Measurements from ENCODE around the gene ZNF653. TPM values are rescaled to one million over a fixed set of nuclear protein-coding genes. Genes with fewer than 3 reads are reported as not detected.

ZNF653 gene
- total RNA-seq, 5 donors from 2014 or later (not counting 1 experiment from before 2014, with no cell fraction given) = 12.7 to 24.8 (median 22.2) TPM

GRCh38 chr19:11550265-11550664 is 44.6 kb upstream of the ZNF653 start:
- peaks cover 9 to 35% of the 10 kb centered on the region in 2 donors for H3K36me3 ChIP-seq (ENCODE audit: control insufficient read depth in 2 of 2, extremely low read depth in 1 of 2, insufficient read depth in 1 of 2, low read length in 1 of 2)
- H3K4me3 Mint-ChIP-seq = no peak overlapping the region
- no peaks in the 10 kb centered on the region for H3K9me3 Mint-ChIP-seq
- peaks cover 0 to 14% of the 10 kb centered on the region in 2 experiments for H3K4me1 ChIP-seq (ENCODE audit: control insufficient read depth in 1 of 2, extremely low read depth in 1 of 2, insufficient read depth in 2 of 2, low read length in 2 of 2)
- DNase-seq = no peak
- POLR2A ChIA-PET = no interaction called here
- no peaks in the 10 kb centered on the region for H3K9me3 ChIP-seq
- no peak overlapping the region for H3K27ac Mint-ChIP-seq
- H3K27me3 Mint-ChIP-seq = no peaks in the 10 kb centered on the region
- peaks cover 2 to 7% (median 3%) of the 10 kb centered on the region in 3 donors for H3K4me1 Mint-ChIP-seq
- CTCF ChIA-PET = interaction anchor here in 1 of 2 donors (0.6 kb wide), 1 partner anchor 47 kb away, joined by 3 read pairs; no protein-coding TSS in a partner anchor
- peaks cover 12% of the 10 kb centered on the region for H3K36me3 Mint-ChIP-seq
- peaks cover 0 to under 1% of the 10 kb centered on the region in 2 experiments for H3K27me3 ChIP-seq (replicated peaks in 1 of 2; ENCODE audit: control insufficient read depth in 2 of 2, extremely low read depth in 1 of 2, insufficient read depth in 2 of 2, low read length in 1 of 2)
- 98% methylated on average over 5 of the region's 8 CpGs for WGBS (ENCODE audit: insufficient coverage)
- ATAC-seq (replicated peaks in 1 of 4) = no peak
- no peak overlapping the region for H3K27ac ChIP-seq (ENCODE audit: low read length)
- no peak overlapping the region for H3K4me3 ChIP-seq (ENCODE audit: control insufficient read depth in 1 of 2, extremely low read depth in 1 of 2, low read length in 1 of 2)

- no peak for ATAC-seq (replicated peaks in 1 of 4)
- Mint-ChIP-seq H3K4me1 (peaks cover 0 to 6% (median 2%) of the 10 kb centered on the region in 3 donors), H3K9me3 (no peaks in the 10 kb centered on the region), H3K4me3 (no peak overlapping the region), H3K27me3 (peaks cover 0 to 1% of the 10 kb centered on the region in 2 donors), H3K27ac (no peak overlapping the region), H3K36me3 (peaks cover 11% of the 10 kb centered on the region)
- Histone ChIP-seq H3K9me3 (no peaks in the 10 kb centered on the region), H3K27ac (ENCODE audit: low read length) (no peak overlapping the region), H3K4me3 (ENCODE audit: control insufficient read depth in 1 of 2, extremely low read depth in 1 of 2, low read length in 1 of 2) (no peak overlapping the region), H3K4me1 (ENCODE audit: control insufficient read depth in 1 of 2, extremely low read depth in 1 of 2, insufficient read depth in 2 of 2, low read length in 2 of 2) (peaks cover 0 to 12% of the 10 kb centered on the region in 2 experiments), H3K36me3 (ENCODE audit: control insufficient read depth in 2 of 2, extremely low read depth in 1 of 2, insufficient read depth in 1 of 2, low read length in 1 of 2) (peaks cover 9 to 30% of the 10 kb centered on the region in 2 donors), H3K27me3 (replicated peaks in 1 of 2; ENCODE audit: control insufficient read depth in 2 of 2, extremely low read depth in 1 of 2, insufficient read depth in 2 of 2, low read length in 1 of 2) (peaks cover 0 to 4% of the 10 kb centered on the region in 2 experiments)
- POLR2A ChIA-PET = no interaction called here
- DNase-seq = no peak
- CTCF ChIA-PET = no interaction called here
- 89% methylated on average over 23 of the region's 24 CpGs for WGBS (ENCODE audit: insufficient coverage)
Measured at GRCh38 chr19:11549386-11549953, 43.8 kb upstream of the ZNF653 start.

GRCh38 chr19:11547929-11548700 is 42.5 kb upstream of the ZNF653 start:
- Histone ChIP-seq H3K27me3 (replicated peaks in 1 of 2; ENCODE audit: control insufficient read depth in 2 of 2, extremely low read depth in 1 of 2, insufficient read depth in 2 of 2, low read length in 1 of 2) (peaks cover 0 to 4% of the 10 kb centered on the region in 2 experiments), H3K27ac (ENCODE audit: low read length) (no peak overlapping the region), H3K36me3 (ENCODE audit: control insufficient read depth in 2 of 2, extremely low read depth in 1 of 2, insufficient read depth in 1 of 2, low read length in 1 of 2) (peaks cover 0 to 16% of the 10 kb centered on the region in 2 donors), H3K4me1 (ENCODE audit: control insufficient read depth in 1 of 2, extremely low read depth in 1 of 2, insufficient read depth in 2 of 2, low read length in 2 of 2) (peaks cover 0 to 1% of the 10 kb centered on the region in 2 experiments), H3K9me3 (no peaks in the 10 kb centered on the region), H3K4me3 (ENCODE audit: control insufficient read depth in 1 of 2, extremely low read depth in 1 of 2, low read length in 1 of 2) (no peak overlapping the region)
- H3K9me3 Mint-ChIP-seq = no peaks in the 10 kb centered on the region
- no peaks in the 10 kb centered on the region for H3K4me1 Mint-ChIP-seq
- peaks cover 6% of the 10 kb centered on the region for H3K36me3 Mint-ChIP-seq
- 95% methylated on average over 6 of the region's 14 CpGs for WGBS (ENCODE audit: insufficient coverage)
- peaks cover 5 to 6% of the 10 kb centered on the region in 2 donors for H3K27me3 Mint-ChIP-seq
- no peak for ATAC-seq (replicated peaks in 1 of 4)
- POLR2A ChIA-PET = interaction anchor here in 1 of 2 donors (0.6 kb wide), 1 partner anchor 63 kb away, joined by 3 read pairs; no protein-coding TSS in a partner anchor
- DNase-seq = no peak
- CTCF ChIA-PET = interaction anchor here in 1 of 2 donors (0.7 kb wide), 1 partner anchor 664 kb away, joined by 3 read pairs; no protein-coding TSS in a partner anchor
- no peak overlapping the region for H3K4me3 Mint-ChIP-seq
- no peak overlapping the region for H3K27ac Mint-ChIP-seq

GRCh38 chr19:11541238-11541637 is 35.6 kb upstream of the ZNF653 start:
- H3K27ac Mint-ChIP-seq = no peak overlapping the region
- H3K27me3 ChIP-seq (replicated peaks in 1 of 2; ENCODE audit: control insufficient read depth in 2 of 2, extremely low read depth in 1 of 2, insufficient read depth in 2 of 2, low read length in 1 of 2) = peaks cover 0 to 43% of the 10 kb centered on the region in 2 experiments
- H3K4me3 Mint-ChIP-seq = no peak overlapping the region
- no peaks in the 10 kb centered on the region for H3K9me3 ChIP-seq
- peaks cover 27 to 30% of the 10 kb centered on the region in 2 donors for H3K27me3 Mint-ChIP-seq
- no peak for ATAC-seq (replicated peaks in 1 of 4)
- ChIA-PET POLR2A (no interaction called here), CTCF (no interaction called here)
- peaks cover 0 to 8% of the 10 kb centered on the region in 2 experiments for H3K4me1 ChIP-seq (ENCODE audit: control insufficient read depth in 1 of 2, extremely low read depth in 1 of 2, insufficient read depth in 2 of 2, low read length in 2 of 2)
- no peaks in the 10 kb centered on the region for H3K36me3 ChIP-seq (ENCODE audit: control insufficient read depth in 2 of 2, extremely low read depth in 1 of 2, insufficient read depth in 1 of 2, low read length in 1 of 2)
- no peaks in the 10 kb centered on the region for H3K36me3 Mint-ChIP-seq
- peaks cover 4 to 6% (median 4%) of the 10 kb centered on the region in 3 donors for H3K4me1 Mint-ChIP-seq
- no peak overlapping the region for H3K4me3 ChIP-seq (ENCODE audit: control insufficient read depth in 1 of 2, extremely low read depth in 1 of 2, low read length in 1 of 2)
- no peak for DNase-seq
- WGBS (ENCODE audit: insufficient coverage) = no CpG with 5 or more reads among the region's 3 CpGs
- no peaks in the 10 kb centered on the region for H3K9me3 Mint-ChIP-seq
- H3K27ac ChIP-seq (ENCODE audit: low read length) = no peak overlapping the region

- Mint-ChIP-seq H3K9me3 (no peaks in the 10 kb centered on the region), H3K27me3 (peaks cover 27 to 30% of the 10 kb centered on the region in 2 donors), H3K36me3 (no peaks in the 10 kb centered on the region), H3K4me1 (peaks cover 5 to 9% (median 7%) of the 10 kb centered on the region in 3 donors), H3K27ac (no peak overlapping the region), H3K4me3 (no peak overlapping the region)
- Histone ChIP-seq H3K27me3 (replicated peaks in 1 of 2; ENCODE audit: control insufficient read depth in 2 of 2, extremely low read depth in 1 of 2, insufficient read depth in 2 of 2, low read length in 1 of 2) (peaks cover 0 to 43% of the 10 kb centered on the region in 2 experiments), H3K36me3 (ENCODE audit: control insufficient read depth in 2 of 2, extremely low read depth in 1 of 2, insufficient read depth in 1 of 2, low read length in 1 of 2) (no peaks in the 10 kb centered on the region), H3K4me3 (ENCODE audit: control insufficient read depth in 1 of 2, extremely low read depth in 1 of 2, low read length in 1 of 2) (no peak overlapping the region), H3K9me3 (no peaks in the 10 kb centered on the region), H3K4me1 (ENCODE audit: control insufficient read depth in 1 of 2, extremely low read depth in 1 of 2, insufficient read depth in 2 of 2, low read length in 2 of 2) (peaks cover 0 to 14% of the 10 kb centered on the region in 2 experiments), H3K27ac (ENCODE audit: low read length) (no peak overlapping the region)
- no peak for ATAC-seq (replicated peaks in 1 of 4)
- no peak for DNase-seq
- ChIA-PET POLR2A (no interaction called here), CTCF (no interaction called here)
- no CpG with 5 or more reads among the region's 5 CpGs for whole genome bisulfite sequencing (ENCODE audit: insufficient coverage)
Measured at GRCh38 chr19:11540645-11541044, 35.0 kb upstream of the ZNF653 start.

- Mint-ChIP-seq H3K4me3 (no peak overlapping the region), H3K27ac (no peak overlapping the region), H3K36me3 (no peaks in the 10 kb centered on the region), H3K4me1 (peaks cover 8 to 14% (median 13%) of the 10 kb centered on the region in 3 donors), H3K9me3 (no peaks in the 10 kb centered on the region), H3K27me3 (peaks cover 27 to 28% of the 10 kb centered on the region in 2 donors)
- ATAC-seq (replicated peaks in 1 of 4) = no peak
- H3K4me3 ChIP-seq (ENCODE audit: control insufficient read depth in 1 of 2, extremely low read depth in 1 of 2, low read length in 1 of 2) = no peak overlapping the region
- H3K4me1 ChIP-seq (ENCODE audit: control insufficient read depth in 1 of 2, extremely low read depth in 1 of 2, insufficient read depth in 2 of 2, low read length in 2 of 2) = peaks cover 0 to 15% of the 10 kb centered on the region in 2 experiments
- WGBS (ENCODE audit: insufficient coverage) = no CpG with 5 or more reads among the region's 36 CpGs
- ChIA-PET CTCF (no interaction called here), POLR2A (no interaction called here)
- H3K36me3 ChIP-seq (ENCODE audit: control insufficient read depth in 2 of 2, extremely low read depth in 1 of 2, insufficient read depth in 1 of 2, low read length in 1 of 2) = no peaks in the 10 kb centered on the region
- peaks cover 0 to 39% of the 10 kb centered on the region in 2 experiments for H3K27me3 ChIP-seq (replicated peaks in 1 of 2; ENCODE audit: control insufficient read depth in 2 of 2, extremely low read depth in 1 of 2, insufficient read depth in 2 of 2, low read length in 1 of 2)
- H3K9me3 ChIP-seq = no peaks in the 10 kb centered on the region
- no peak for DNase-seq
- no peak overlapping the region for H3K27ac ChIP-seq (ENCODE audit: low read length)
Measured at GRCh38 chr19:11539495-11540365, 34.1 kb upstream of the ZNF653 start.
